ENCODE data around the gene EFTUD2. TPM values are rescaled to one million over a fixed set of nuclear protein-coding genes. Genes with fewer than 3 reads are reported as not detected.

Gene EFTUD2
- total RNA-seq, 2 donors from 2014 or later: 31.6 to 49.8 TPM

DNA sequence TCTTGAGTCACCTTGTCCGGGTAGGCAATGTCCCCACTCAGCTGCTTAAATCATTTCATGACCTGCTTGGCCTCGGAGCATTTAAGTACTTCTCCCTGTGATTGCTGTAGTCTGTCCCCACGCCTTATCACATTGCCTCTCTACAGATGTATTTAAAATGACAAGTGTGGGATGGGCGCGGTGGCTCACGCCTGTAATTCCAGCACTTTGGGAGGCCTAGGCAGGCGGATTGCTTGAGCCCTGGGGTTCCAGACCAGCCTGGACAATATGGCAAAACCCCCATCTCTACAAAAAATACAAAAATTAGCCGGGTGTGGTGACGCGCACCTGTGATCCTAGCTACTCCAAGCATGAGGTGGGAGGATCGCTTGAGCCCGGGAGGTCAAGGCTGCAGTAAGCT, 67.9 kb downstream of the EFTUD2 start:
- DNase-seq: no peak
- WGBS, 2 donors: 72 to 80% methylated on average over 12 of the region's 12 CpGs
- Histone ChIP-seq H3K4me1 (peaks cover 16% of the 10 kb centered on the region), H3K4me3 (no peak overlapping the region), H3K9me3 (no peaks in the 10 kb centered on the region), H3K27ac (no peak overlapping the region), H3K36me3 (replicated peaks in 1 of 2; ENCODE audit: insufficient read depth in 1 of 2, low read depth in 2 of 2) (no peaks in the 10 kb centered on the region), H3K27me3 (peaks cover 0 to 27% of the 10 kb centered on the region in 2 donors)
- no peak for ATAC-seq
- no peak for TF ChIP-seq POLR2A (IDR thresholded peaks at IDR 0.05)
- TF ChIP-seq, protein P1, sequence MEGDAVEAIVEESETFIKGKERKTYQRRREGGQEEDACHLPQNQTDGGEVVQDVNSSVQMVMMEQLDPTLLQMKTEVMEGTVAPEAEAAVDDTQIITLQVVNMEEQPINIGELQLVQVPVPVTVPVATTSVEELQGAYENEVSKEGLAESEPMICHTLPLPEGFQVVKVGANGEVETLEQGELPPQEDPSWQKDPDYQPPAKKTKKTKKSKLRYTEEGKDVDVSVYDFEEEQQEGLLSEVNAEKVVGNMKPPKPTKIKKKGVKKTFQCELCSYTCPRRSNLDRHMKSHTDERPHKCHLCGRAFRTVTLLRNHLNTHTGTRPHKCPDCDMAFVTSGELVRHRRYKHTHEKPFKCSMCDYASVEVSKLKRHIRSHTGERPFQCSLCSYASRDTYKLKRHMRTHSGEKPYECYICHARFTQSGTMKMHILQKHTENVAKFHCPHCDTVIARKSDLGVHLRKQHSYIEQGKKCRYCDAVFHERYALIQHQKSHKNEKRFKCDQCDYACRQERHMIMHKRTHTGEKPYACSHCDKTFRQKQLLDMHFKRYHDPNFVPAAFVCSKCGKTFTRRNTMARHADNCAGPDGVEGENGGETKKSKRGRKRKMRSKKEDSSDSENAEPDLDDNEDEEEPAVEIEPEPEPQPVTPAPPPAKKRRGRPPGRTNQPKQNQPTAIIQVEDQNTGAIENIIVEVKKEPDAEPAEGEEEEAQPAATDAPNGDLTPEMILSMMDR (IDR thresholded peaks at IDR 0.05): no peak
- intact Hi-C loops (cut with DNase I): no loop called here

DNA sequence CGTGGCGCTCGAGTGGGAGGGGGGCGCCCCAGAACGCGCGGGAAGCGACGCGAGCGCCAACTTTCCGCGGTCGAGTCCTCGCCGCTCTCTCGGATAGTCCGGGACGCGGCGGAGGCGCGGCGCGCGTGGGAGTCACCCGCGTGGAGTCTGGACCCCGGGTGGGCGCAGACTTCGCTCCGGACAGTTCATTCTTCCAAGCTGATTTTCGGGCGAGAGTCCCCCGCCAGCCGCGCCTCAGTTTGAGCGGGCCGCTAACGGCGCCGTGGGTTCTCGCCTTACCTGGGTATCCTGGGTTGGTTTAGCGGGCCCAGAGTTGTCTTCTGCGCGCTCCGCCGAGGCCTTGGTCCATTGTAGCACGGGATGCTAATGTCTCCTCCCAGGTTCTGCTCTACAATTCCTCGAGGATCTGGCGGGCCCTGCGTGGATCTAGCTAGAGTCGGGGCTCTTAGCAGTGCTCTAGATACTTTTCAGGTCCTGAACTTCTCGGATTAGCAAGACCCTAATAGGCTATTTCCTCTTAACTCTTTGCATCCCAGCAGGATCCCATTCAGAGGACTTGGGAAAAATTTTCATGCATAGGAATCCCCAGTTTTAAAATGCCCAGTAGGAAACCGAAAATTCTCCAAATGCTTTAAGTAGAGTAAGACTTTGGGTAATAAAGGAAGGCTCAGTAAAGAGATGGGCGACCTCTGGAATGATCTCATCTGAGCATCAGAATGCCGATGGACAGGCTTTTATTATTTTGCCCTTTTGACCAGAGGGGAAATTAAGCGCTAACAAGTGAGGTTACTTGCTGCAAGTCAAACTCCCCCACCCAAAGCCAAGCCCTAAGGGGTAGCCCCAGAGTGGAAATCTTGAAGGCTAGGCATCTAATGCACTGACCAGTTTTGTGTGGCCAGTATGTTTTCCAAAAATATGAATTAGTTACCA, 68.6 kb downstream of the EFTUD2 start:
- ATAC-seq (peak; percentile 45), DNase-seq (peak in 2 of 4 donors; percentile 18 to 19)
- Histone ChIP-seq H3K36me3 (replicated peaks in 1 of 2; ENCODE audit: insufficient read depth in 1 of 2, low read depth in 2 of 2) (no peaks in the 10 kb centered on the region), H3K27me3 (peaks cover 0 to 33% of the 10 kb centered on the region in 2 donors), H3K27ac (no peak overlapping the region), H3K4me3 (no peak overlapping the region), H3K9me3 (no peaks in the 10 kb centered on the region), H3K4me1 (peaks cover 16% of the 10 kb centered on the region)
- no peak for TF ChIP-seq POLR2A (IDR thresholded peaks at IDR 0.05)
- TF ChIP-seq, protein P1 (IDR thresholded peaks at IDR 0.05): no peak
- intact Hi-C loops (cut with DNase I): no loop called here
- WGBS, 2 donors: 5 to 38% methylated on average over 6 to 58 of the region's 58 CpGs

DNA sequence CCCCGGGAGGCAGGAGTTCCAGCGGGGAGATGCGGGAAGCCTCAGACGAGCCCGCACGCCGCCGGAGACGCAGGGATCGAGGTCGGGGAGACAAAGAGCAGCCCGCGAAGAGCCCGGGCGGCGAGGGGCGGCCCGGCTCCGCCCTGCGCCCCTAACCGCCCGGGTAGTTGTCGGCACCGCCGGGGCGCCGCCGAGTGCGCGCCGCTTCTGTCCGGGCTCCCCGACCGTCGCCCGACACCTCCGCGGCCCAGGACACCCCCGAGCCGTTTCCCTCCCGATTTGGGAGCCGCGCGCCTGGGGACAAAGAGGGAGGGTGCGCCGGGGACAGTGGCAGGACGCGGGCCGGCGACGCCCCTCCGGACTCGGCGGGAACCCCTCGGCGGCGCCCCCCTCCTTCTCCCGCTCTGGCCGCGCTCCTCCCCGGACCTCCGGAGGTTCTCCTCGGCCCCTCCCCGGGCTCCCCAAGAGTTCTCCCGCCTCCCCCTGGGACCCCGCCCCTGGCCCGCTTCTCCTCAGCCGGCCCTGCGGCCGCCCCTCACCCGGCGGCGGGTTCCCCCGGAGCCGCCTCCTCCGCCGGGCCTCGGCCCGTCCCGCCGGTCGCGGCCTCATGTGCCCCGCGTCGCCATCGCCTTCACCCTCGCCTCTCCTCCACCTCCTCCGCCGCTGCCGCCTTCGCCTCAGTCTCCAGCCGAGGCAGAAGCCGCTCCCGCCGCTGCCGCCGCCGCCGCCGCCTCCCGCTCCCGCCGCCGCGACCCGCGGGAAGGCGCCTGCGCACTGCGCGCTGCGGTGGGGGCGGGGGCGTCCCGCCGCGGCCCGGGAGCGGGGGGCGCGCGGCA, 69.5 kb downstream of the EFTUD2 start, which contains the start of gene GJC1:
Gene GJC1, minus strand, starts transcription at position 765 of the 836 bp plus-strand sequence. CDS start 24,470 bp downstream, outside the sequence.
- WGBS, 2 donors: 1 to 6% methylated on average over 15 to 107 of the region's 123 CpGs
- Histone ChIP-seq H3K27ac (no peak within 1 kb of the TSS), H3K9me3 (no peaks in the 10 kb centered on the region), H3K4me1 (peaks cover 16% of the 10 kb centered on the region), H3K36me3 (replicated peaks in 1 of 2; ENCODE audit: insufficient read depth in 1 of 2, low read depth in 2 of 2) (no peaks in the 10 kb centered on the region), H3K27me3 (peaks cover 0 to 34% of the 10 kb centered on the region in 2 donors), H3K4me3 (peak within 1 kb of the TSS in 1 of 2 donors; percentile 10)
- DNase-seq: peak in 1 of 4 donors; percentile 17
- TF ChIP-seq, protein P1 (IDR thresholded peaks at IDR 0.05): no peak
- no peak for TF ChIP-seq POLR2A (IDR thresholded peaks at IDR 0.05)
- peak; percentile 48 for ATAC-seq
- intact Hi-C loops (cut with DNase I): no loop called here

GRCh38 chr17:44828919-44829522, 70.2 kb downstream of the EFTUD2 start:
- H3K36me3 ChIP-seq (replicated peaks in 1 of 2; ENCODE audit: insufficient read depth in 1 of 2, low read depth in 2 of 2): no peaks in the 10 kb centered on the region
- H3K4me3 ChIP-seq: peak overlapping the region in 1 of 2 donors; percentile 10
- peaks cover 16% of the 10 kb centered on the region for H3K4me1 ChIP-seq
- H3K27ac ChIP-seq: no peak overlapping the region
- peaks cover 0 to 34% of the 10 kb centered on the region in 2 donors for H3K27me3 ChIP-seq
- 10 to 18% methylated on average over 21 of the region's 21 CpGs for WGBS, 2 donors
- TF ChIP-seq, protein P1 (IDR thresholded peaks at IDR 0.05): no peak
- no peak for TF ChIP-seq POLR2A (IDR thresholded peaks at IDR 0.05)
- no peak for ATAC-seq
- DNase-seq: no peak
- intact Hi-C loops (cut with DNase I): no loop called here
- no peaks in the 10 kb centered on the region for H3K9me3 ChIP-seq

All from body of pancreas (tissue), 4 donors.